ENCODE results near the gene MEF2B.

GRCh38 chr19:19214159-19214490 is 44.1 kb upstream of the MEF2B start:
- TF ChIP-seq ZBTB33 (IDR thresholded peaks at IDR 0.05) = no peak
- TF ChIP-seq BACH1 (IDR thresholded peaks at IDR 0.05; ENCODE audit: borderline replicate concordance) = no peak
- TF ChIP-seq POLR2AphosphoS5 (IDR thresholded peaks at IDR 0.05; ENCODE audit: low read length) = no peak
- TF ChIP-seq RCOR1 (conservative IDR thresholded peaks at IDR 0.05; ENCODE audit: low read depth, low read length) = no peak
- no peak for TF ChIP-seq CTCF (IDR thresholded peaks at IDR 0.05 in 2 of 3, conservative IDR thresholded peaks at IDR 0.05 in 1 of 3; ENCODE audit: control insufficient read depth in 2 of 3, extremely low read depth in 1 of 3, insufficient read depth in 1 of 3, low read depth in 3 of 3, low read length in 3 of 3)
- TF ChIP-seq, protein P1, sequence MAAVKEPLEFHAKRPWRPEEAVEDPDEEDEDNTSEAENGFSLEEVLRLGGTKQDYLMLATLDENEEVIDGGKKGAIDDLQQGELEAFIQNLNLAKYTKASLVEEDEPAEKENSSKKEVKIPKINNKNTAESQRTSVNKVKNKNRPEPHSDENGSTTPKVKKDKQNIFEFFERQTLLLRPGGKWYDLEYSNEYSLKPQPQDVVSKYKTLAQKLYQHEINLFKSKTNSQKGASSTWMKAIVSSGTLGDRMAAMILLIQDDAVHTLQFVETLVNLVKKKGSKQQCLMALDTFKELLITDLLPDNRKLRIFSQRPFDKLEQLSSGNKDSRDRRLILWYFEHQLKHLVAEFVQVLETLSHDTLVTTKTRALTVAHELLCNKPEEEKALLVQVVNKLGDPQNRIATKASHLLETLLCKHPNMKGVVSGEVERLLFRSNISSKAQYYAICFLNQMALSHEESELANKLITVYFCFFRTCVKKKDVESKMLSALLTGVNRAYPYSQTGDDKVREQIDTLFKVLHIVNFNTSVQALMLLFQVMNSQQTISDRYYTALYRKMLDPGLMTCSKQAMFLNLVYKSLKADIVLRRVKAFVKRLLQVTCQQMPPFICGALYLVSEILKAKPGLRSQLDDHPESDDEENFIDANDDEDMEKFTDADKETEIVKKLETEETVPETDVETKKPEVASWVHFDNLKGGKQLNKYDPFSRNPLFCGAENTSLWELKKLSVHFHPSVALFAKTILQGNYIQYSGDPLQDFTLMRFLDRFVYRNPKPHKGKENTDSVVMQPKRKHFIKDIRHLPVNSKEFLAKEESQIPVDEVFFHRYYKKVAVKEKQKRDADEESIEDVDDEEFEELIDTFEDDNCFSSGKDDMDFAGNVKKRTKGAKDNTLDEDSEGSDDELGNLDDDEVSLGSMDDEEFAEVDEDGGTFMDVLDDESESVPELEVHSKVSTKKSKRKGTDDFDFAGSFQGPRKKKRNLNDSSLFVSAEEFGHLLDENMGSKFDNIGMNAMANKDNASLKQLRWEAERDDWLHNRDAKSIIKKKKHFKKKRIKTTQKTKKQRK (IDR thresholded peaks at IDR 0.05; ENCODE audit: low read depth, low read length) = no peak
- no peak for TF ChIP-seq PAX5 (IDR thresholded peaks at IDR 0.05; ENCODE audit: borderline replicate concordance, low read depth, low read length)
- TF ChIP-seq KAT2A (conservative IDR thresholded peaks at IDR 0.05; ENCODE audit: control insufficient read depth, low read depth, low read length) = no peak
- no peak for TF ChIP-seq EP300 (IDR thresholded peaks at IDR 0.05; ENCODE audit: borderline replicate concordance in 1 of 2, control insufficient read depth in 1 of 2, low read depth in 2 of 2, low read length in 2 of 2)
- TF ChIP-seq CBX5 (IDR thresholded peaks at IDR 0.05; ENCODE audit: low read depth) = no peak
- TF ChIP-seq ZNF207 (IDR thresholded peaks at IDR 0.05; ENCODE audit: borderline replicate concordance) = no peak
- no peak for TF ChIP-seq RAD21 (IDR thresholded peaks at IDR 0.05; ENCODE audit: insufficient read depth, low read depth, low read length)
